Glutamatergic neuron (in vitro differentiated cells): Measurements from ENCODE around the gene TEX26. TPM values are rescaled to one million over a fixed set of nuclear protein-coding genes. Genes with fewer than 3 reads are reported as not detected.

ENCODE experiments used
- DNase-seq: peaks from one replicate; pipeline ENCODE4 v3.0.0; 2022
- H3K27ac Mint-ChIP-seq: one replicate; pipeline ENCODE4 v1.8.0; 2020; ENCODE audit warnings: mild to moderate bottlenecking, mixed read lengths, inconsistent platforms; ENCODE audit not compliant: unreplicated experiment
- H3K27me3 Mint-ChIP-seq: one replicate; pipeline ENCODE4 v1.8.0; 2020; ENCODE audit warnings: mild to moderate bottlenecking, moderate library complexity, mixed read lengths, inconsistent platforms; ENCODE audit not compliant: unreplicated experiment
- H3K36me3 Mint-ChIP-seq: one replicate; pipeline ENCODE4 v1.8.0; 2020; ENCODE audit warnings: mild to moderate bottlenecking, mixed read lengths, inconsistent platforms; ENCODE audit not compliant: unreplicated experiment
- H3K4me1 Mint-ChIP-seq: one replicate; pipeline ENCODE4 v1.8.0; 2020; ENCODE audit warnings: mild to moderate bottlenecking, low read depth, mixed read lengths, inconsistent platforms; ENCODE audit not compliant: unreplicated experiment
- H3K4me3 Mint-ChIP-seq: one replicate; pipeline ENCODE4 v1.8.0; 2020; ENCODE audit warnings: mild to moderate bottlenecking, mixed read lengths, inconsistent platforms; ENCODE audit not compliant: unreplicated experiment
- H3K9me3 Mint-ChIP-seq: one replicate; pipeline ENCODE4 v1.8.0; 2020; ENCODE audit warnings: mild to moderate bottlenecking, moderate library complexity, mixed read lengths, inconsistent platforms; ENCODE audit not compliant: unreplicated experiment
- total RNA-seq: library from RNA; stranded (reverse); fragmentation: NEBNext Ultra II Directional; extraction: Animal tissue kit (Norgen Biotek cat#: 25700); gene quantifications from one replicate; pipeline ENCODE4 v1.2.1, GENCODE V29; 2021; ENCODE audit not compliant: unreplicated experiment
- TF ChIP-seq, protein P1 (sequence below): fragments of 200-600 bp; sonication (generic); IDR thresholded peaks from one replicate; pipeline ENCODE4 v1.5.0; 2021; ENCODE audit not compliant: partially characterized antibody, unreplicated experiment

The TEX26 gene
- total RNA-seq, 1 donor from 2014 or later, result not detected

GRCh38 chr13:31000889-31001288 lies 68.4 kb downstream of the TEX26 start:
- Mint-ChIP-seq H3K27me3 (peaks cover 2% of the 10 kb centered on the region), H3K27ac (no peak overlapping the region), H3K36me3 (no peaks in the 10 kb centered on the region), H3K4me3 (no peak overlapping the region), H3K4me1 (peaks cover 2% of the 10 kb centered on the region), H3K9me3 (peaks cover 4% of the 10 kb centered on the region)
- TF ChIP-seq, protein P1, sequence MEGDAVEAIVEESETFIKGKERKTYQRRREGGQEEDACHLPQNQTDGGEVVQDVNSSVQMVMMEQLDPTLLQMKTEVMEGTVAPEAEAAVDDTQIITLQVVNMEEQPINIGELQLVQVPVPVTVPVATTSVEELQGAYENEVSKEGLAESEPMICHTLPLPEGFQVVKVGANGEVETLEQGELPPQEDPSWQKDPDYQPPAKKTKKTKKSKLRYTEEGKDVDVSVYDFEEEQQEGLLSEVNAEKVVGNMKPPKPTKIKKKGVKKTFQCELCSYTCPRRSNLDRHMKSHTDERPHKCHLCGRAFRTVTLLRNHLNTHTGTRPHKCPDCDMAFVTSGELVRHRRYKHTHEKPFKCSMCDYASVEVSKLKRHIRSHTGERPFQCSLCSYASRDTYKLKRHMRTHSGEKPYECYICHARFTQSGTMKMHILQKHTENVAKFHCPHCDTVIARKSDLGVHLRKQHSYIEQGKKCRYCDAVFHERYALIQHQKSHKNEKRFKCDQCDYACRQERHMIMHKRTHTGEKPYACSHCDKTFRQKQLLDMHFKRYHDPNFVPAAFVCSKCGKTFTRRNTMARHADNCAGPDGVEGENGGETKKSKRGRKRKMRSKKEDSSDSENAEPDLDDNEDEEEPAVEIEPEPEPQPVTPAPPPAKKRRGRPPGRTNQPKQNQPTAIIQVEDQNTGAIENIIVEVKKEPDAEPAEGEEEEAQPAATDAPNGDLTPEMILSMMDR, result no peak
- no peak for DNase-seq

GRCh38 chr13:31001647-31002046 lies 69.2 kb downstream of the TEX26 start:
- Mint-ChIP-seq H3K27ac (no peak overlapping the region), H3K36me3 (no peaks in the 10 kb centered on the region), H3K4me1 (peaks cover 2% of the 10 kb centered on the region), H3K9me3 (peaks cover 4% of the 10 kb centered on the region), H3K27me3 (peaks cover 2% of the 10 kb centered on the region), H3K4me3 (no peak overlapping the region)
- no peak for DNase-seq
- TF ChIP-seq, protein P1, result no peak

DNA sequence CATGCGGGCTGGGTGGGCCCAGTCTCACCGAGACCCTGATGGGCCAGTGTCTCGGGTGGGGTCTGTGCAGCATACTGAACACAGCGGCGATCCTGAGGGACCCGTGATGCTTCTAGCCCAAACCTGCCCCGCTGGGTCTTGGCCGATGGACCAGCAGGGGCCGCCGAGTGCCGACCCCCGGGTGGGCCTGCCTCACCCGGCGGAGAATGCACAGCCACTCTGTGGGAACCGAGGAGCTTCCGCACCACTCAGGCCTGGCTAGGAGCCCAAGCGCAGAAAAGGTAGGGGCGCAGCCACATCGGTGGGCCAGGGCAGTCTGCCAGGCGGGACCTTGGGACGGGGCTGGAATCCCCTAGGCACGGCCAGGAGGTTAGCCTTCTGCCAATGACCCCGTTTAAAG lies 72.6 kb downstream of the TEX26 start:
- Mint-ChIP-seq H3K4me1 (peaks cover 9% of the 10 kb centered on the region), H3K27ac (no peak overlapping the region), H3K27me3 (peaks cover 2% of the 10 kb centered on the region), H3K4me3 (no peak overlapping the region), H3K9me3 (peaks cover 4% of the 10 kb centered on the region), H3K36me3 (no peaks in the 10 kb centered on the region)
- DNase-seq, result no peak
- TF ChIP-seq, protein P1, result no peak

DNA sequence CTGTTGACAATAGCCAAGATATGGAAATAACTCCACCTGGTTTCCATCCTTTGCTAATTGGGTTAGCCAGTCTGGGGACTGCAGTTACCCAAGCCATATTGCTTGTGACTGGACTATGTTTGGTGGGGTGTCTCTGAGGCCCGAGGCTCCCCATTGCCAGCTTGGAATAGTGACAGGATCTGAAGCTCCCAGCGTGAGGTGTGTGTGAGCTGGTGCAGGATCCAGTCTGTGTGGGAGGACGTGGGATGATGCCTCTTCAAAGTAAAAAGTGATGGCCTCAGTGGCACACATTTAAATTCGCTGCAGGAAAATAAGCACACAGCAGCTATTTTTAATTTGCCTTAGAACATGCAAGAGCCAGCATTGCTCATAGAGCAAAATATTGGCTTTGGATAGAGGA lies 75.0 kb downstream of the TEX26 start:
- H3K27me3 Mint-ChIP-seq, result no peaks in the 10 kb centered on the region
- no peaks in the 10 kb centered on the region for H3K36me3 Mint-ChIP-seq
- H3K9me3 Mint-ChIP-seq, result peaks cover 2% of the 10 kb centered on the region
- TF ChIP-seq, protein P1, result no peak
- H3K4me1 Mint-ChIP-seq, result peaks cover 28% of the 10 kb centered on the region
- no peak overlapping the region for H3K4me3 Mint-ChIP-seq
- no peak for DNase-seq
- no peak overlapping the region for H3K27ac Mint-ChIP-seq

DNA sequence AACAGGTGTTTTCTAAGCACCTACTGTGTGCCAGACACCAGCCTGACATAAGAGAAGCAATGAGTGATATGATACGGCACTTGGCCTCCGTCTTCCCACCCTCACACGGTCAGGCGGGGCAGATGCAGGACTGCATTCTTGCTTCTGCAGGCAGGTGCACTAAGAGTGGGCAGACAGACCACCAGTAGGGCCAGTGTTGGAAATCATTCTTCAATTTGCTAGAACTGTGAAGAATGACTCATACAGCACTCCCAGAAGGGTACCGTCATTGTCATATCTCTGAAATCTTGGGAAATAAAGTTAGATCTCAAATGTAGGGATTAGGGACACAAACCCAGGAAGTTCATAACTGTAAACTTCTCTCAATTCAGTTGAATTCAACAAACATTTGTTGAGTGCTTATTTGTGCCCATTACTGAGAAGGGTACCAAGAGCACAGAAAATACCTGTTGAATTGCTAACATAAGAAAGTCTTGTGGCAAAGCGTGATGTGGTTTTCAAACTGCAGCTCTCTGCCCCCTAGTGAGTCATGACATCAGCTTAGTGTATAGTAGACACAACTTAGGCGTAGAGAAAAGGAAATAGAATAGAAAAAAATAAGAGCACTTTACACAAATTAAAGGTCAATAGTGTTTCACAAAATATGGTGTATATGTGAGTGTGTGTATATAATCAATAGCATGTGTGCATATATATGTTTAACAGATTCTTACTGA lies 76.1 kb downstream of the TEX26 start:
- peaks cover 33% of the 10 kb centered on the region for H3K4me1 Mint-ChIP-seq
- H3K4me3 Mint-ChIP-seq, result no peak overlapping the region
- no peak for DNase-seq
- peaks cover 2% of the 10 kb centered on the region for H3K9me3 Mint-ChIP-seq
- H3K27me3 Mint-ChIP-seq, result peaks cover 2% of the 10 kb centered on the region
- H3K36me3 Mint-ChIP-seq, result no peaks in the 10 kb centered on the region
- TF ChIP-seq, protein P1, result no peak
- no peak overlapping the region for H3K27ac Mint-ChIP-seq
